GM21381 (cell line): ENCODE measurements around the gene HTRA2.

Source experiments
- ATAC-seq: cut with Tn5 transposase; IDR thresholded peaks from one replicate; pipeline ENCODE4 v1.9.1; 2021; ENCODE audit warnings: mild to moderate bottlenecking, moderate library complexity; ENCODE audit not compliant: unreplicated experiment

The HTRA2 gene

DNA sequence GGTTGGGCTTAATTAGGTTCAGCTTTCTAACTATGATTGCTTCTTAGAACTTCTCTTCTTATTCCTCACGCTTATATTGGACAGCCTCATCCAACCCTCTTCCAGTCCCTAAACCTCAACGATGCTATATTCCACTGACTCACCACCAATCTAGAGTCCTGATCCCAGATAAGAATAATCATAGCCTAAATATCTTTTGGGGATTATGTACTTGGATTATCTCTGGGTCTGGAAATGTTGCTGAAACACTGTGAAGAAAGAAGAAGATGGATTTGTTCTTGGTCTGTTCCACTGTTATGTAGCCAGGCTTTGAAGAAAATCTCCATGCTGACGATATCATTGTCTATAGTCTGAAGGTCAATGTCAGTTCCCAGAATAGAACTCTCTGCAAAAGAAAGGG is 51.7 kb downstream of the HTRA2 start:
- ATAC-seq, result no peak

DNA sequence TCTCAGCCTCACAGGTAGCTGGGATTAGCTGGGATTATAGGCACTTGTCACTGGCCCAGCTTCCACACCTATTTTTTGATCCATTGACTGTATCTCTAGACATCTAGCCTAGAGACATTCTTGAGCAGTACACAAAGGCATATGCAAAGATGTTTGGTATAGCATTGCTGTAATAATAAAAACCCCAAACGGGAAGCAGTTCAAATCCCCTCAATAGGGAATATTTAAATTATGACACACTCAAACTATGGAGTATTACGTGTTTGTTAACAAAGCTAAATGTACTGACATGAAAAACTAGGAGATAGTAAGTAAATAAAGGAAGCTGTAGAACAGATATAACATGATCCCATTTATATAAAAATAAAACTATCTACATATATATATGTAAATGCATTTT is 52.5 kb downstream of the HTRA2 start:
- ATAC-seq, result no peak
